Esophagus muscularis mucosa (tissue), 4 donors: ENCODE data around the gene DPH7. TPM values are rescaled to one million over a fixed set of nuclear protein-coding genes. Genes with fewer than 3 reads are reported as not detected.
A peak's percentile ranks its signal among the peaks of the same experiment; 100 is the strongest.

Source experiments
- DNase-seq: peaks from one replicate; pipeline ENCODE4 v3.0.0-alpha.2; 2017; ENCODE audit errors: extremely low spot score
- H3K27ac ChIP-seq, 4 donors: fragments of 200-600 bp; sonication (generic); replicated peaks in 1 of 4; 1 replicate in 3 of 4; 2 replicates in 1 of 4; pipeline ENCODE4 v1.5.1; 2016 to 2019; ENCODE audit warnings: mild to moderate bottlenecking in 1 of 4
- H3K27me3 ChIP-seq, 4 donors: fragments of 200-600 bp; sonication (generic); one replicate each; pipeline versions ENCODE4 v1.5.1 to v1.6.0; 2016 to 2019
- H3K36me3 ChIP-seq, 4 donors: fragments of 200-600 bp; sonication (generic); one replicate each; pipeline ENCODE4 v1.5.1; 2016 to 2019
- H3K4me1 ChIP-seq, 4 donors: fragments of 200-600 bp; sonication (generic); one replicate each; pipeline ENCODE4 v1.5.1; 2016 to 2019
- H3K4me3 ChIP-seq, 4 donors: fragments of 200-600 bp; sonication (generic); 1 replicate in 2 of 4; 2 replicates in 2 of 4; pipeline ENCODE4 v1.5.1; 2016 to 2019; ENCODE audit warnings: mild to moderate bottlenecking in 4 of 4, moderate library complexity in 1 of 4
- H3K9me3 ChIP-seq, 4 donors: fragments of 200-600 bp; sonication (generic); 1 replicate in 3 of 4; 2 replicates in 1 of 4; pipeline ENCODE4 v1.5.1; 2016 to 2019
- CTCF ChIP-seq, 3 experiments: fragments of 200-600 bp in 2 of 3; fragments of 450-650 bp in 1 of 3; sonication (generic) in 2 of 3; IDR thresholded peaks; one replicate each; pipeline ENCODE4 v1.5.1; 2017 to 2019; ENCODE audit warnings: antibody characterized with exemption in 3 of 3, mild to moderate bottlenecking in 2 of 3, moderate library complexity in 1 of 3
- EP300 ChIP-seq: sonication (generic); formaldehyde crosslinking; IDR thresholded peaks from one replicate; pipeline ENCODE4 v1.6.1; 2017; ENCODE audit warnings: antibody characterized with exemption
- POLR2A ChIP-seq: fragments of 450-650 bp; IDR thresholded peaks from one replicate; pipeline ENCODE4 v1.6.1; 2017; ENCODE audit warnings: antibody characterized with exemption, moderate library complexity, mild to moderate bottlenecking, low read depth
- POLR2AphosphoS5 ChIP-seq, 2 donors: sonication (generic); formaldehyde crosslinking; IDR thresholded peaks; one replicate each; pipeline ENCODE4 v1.6.1; 2017; ENCODE audit warnings: antibody characterized with exemption in 2 of 2
- WGBS: methylation state at CpG from one replicate; pipeline ENCODE4 v1.1.5; 2018; 5-methylcytosine and 5-hydroxymethylcytosine counted together
- intact Hi-C: fragments of 100-400 bp; cut with DNase I; formaldehyde crosslinking; loops from one replicate; pipeline ENCODE4 v1.15.1; 2023
- total RNA-seq, 4 donors: library from RNA; depleted of rRNA; stranded (reverse); fragments of >200 nt; gene quantifications; one replicate each; pipeline versions ENCODE4 v1.1.0 to v1.2.1, GENCODE V29; 2016

The DPH7 gene
- total RNA-seq, 4 donors from 2014 or later = 19.9 to 27.8 (median 24.8) TPM

- intact Hi-C loops = no loop called here
- H3K9me3 ChIP-seq = no peaks in the 10 kb centered on the region
- peaks cover 6 to 37% (median 27%) of the 10 kb centered on the region in 4 donors for H3K36me3 ChIP-seq
- TF ChIP-seq EP300 (no peak), CTCF (IDR thresholded peaks at IDR 0.05) (no peak), POLR2AphosphoS5 (IDR thresholded peaks at IDR 0.05) (no peak), POLR2A (no peak)
- H3K27ac ChIP-seq = peak overlapping the region in 2 of 4 donors; percentile 14 to 41
- WGBS = 72% methylated on average over 3 of the region's 10 CpGs
- DNase-seq = no peak
- no peak overlapping the region for H3K4me3 ChIP-seq
- H3K27me3 ChIP-seq = no peaks in the 10 kb centered on the region
- peaks cover 9 to 20% (median 17%) of the 10 kb centered on the region in 4 donors for H3K4me1 ChIP-seq
These were observed 33.6 kb downstream of the DPH7 start for GRCh38 chr9:137545123-137545522.

GRCh38 chr9:137544176-137544760 is 34.5 kb downstream of the DPH7 start:
- H3K27ac ChIP-seq = peak overlapping the region in 2 of 4 donors; percentile 19 to 23
- H3K9me3 ChIP-seq = no peaks in the 10 kb centered on the region
- peaks cover 10 to 45% (median 34%) of the 10 kb centered on the region in 4 donors for H3K36me3 ChIP-seq
- WGBS = 82% methylated on average over 12 of the region's 12 CpGs
- peaks cover 8 to 12% (median 10%) of the 10 kb centered on the region in 4 donors for H3K4me1 ChIP-seq
- DNase-seq = no peak
- H3K27me3 ChIP-seq = no peaks in the 10 kb centered on the region
- H3K4me3 ChIP-seq = no peak overlapping the region
- intact Hi-C loops = no loop called here
- TF ChIP-seq EP300 (no peak), POLR2AphosphoS5 (IDR thresholded peaks at IDR 0.05) (no peak), POLR2A (no peak), CTCF (IDR thresholded peaks at IDR 0.05) (no peak)

- Histone ChIP-seq H3K27me3 (no peaks in the 10 kb centered on the region), H3K4me1 (peaks cover 4 to 8% (median 6%) of the 10 kb centered on the region in 4 donors), H3K36me3 (peaks cover 10 to 54% (median 34%) of the 10 kb centered on the region in 4 donors), H3K4me3 (no peak overlapping the region), H3K27ac (peak overlapping the region in 1 of 4 donors; percentile 19), H3K9me3 (no peaks in the 10 kb centered on the region)
- DNase-seq = no peak
- intact Hi-C loops = no loop called here
- WGBS = 95% methylated on average over 23 of the region's 25 CpGs
- TF ChIP-seq POLR2A (no peak), POLR2AphosphoS5 (IDR thresholded peaks at IDR 0.05) (no peak), EP300 (no peak), CTCF (IDR thresholded peaks at IDR 0.05) (no peak)
These were observed 35.3 kb downstream of the DPH7 start for GRCh38 chr9:137543237-137543963.

GRCh38 chr9:137542486-137542885 is 36.2 kb downstream of the DPH7 start:
- no peaks in the 10 kb centered on the region for H3K9me3 ChIP-seq
- TF ChIP-seq EP300 (no peak), POLR2AphosphoS5 (IDR thresholded peaks at IDR 0.05) (no peak), CTCF (IDR thresholded peaks at IDR 0.05) (no peak), POLR2A (no peak)
- WGBS = 91% methylated on average over 15 of the region's 20 CpGs
- no peak for DNase-seq
- H3K36me3 ChIP-seq = peaks cover 10 to 63% (median 37%) of the 10 kb centered on the region in 4 donors
- peaks cover under 1 to 4% (median 3%) of the 10 kb centered on the region in 4 donors for H3K4me1 ChIP-seq
- H3K4me3 ChIP-seq = no peak overlapping the region
- no peak overlapping the region for H3K27ac ChIP-seq
- H3K27me3 ChIP-seq = no peaks in the 10 kb centered on the region
- intact Hi-C loops = no loop called here
